Astrocyte (in vitro differentiated cells and primary cell): ENCODE data around the gene JAKMIP3. TPM values are rescaled to one million over a fixed set of nuclear protein-coding genes. Genes with fewer than 3 reads are reported as not detected.

Source experiments
- DNase-seq: peaks from one replicate; pipeline ENCODE4 v3.0.0-alpha.2; 2010; ENCODE audit warnings: low read depth
- FAIRE-seq: peaks from 2 replicates; lab custom pipeline; 2011; peaks lifted over from hg19 to GRCh38; lab: Jason Lieb, UNC
- H2AFZ ChIP-seq: 2 replicates; pipeline ENCODE4 v1.6.0; 2012; ENCODE audit warnings: low read depth, low read length, inconsistent platforms
- H3K27ac ChIP-seq: 2 replicates; pipeline ENCODE4 v1.5.1; 2011; ENCODE audit warnings: low read depth, low read length, inconsistent platforms
- H3K27me3 ChIP-seq: 2 replicates; pipeline ENCODE4 v1.6.0; 2011; ENCODE audit warnings: low read length, inconsistent platforms; ENCODE audit not compliant: insufficient read depth
- H3K36me3 ChIP-seq: 2 replicates; pipeline ENCODE4 v1.5.1; 2011; ENCODE audit warnings: low read length, inconsistent platforms; ENCODE audit not compliant: insufficient read depth
- H3K4me1 ChIP-seq: 2 replicates; pipeline ENCODE4 v1.5.1; 2011; ENCODE audit warnings: low read length, inconsistent platforms; ENCODE audit not compliant: insufficient read depth
- H3K4me2 ChIP-seq: 2 replicates; pipeline ENCODE4 v1.6.0; 2012; ENCODE audit warnings: low read length, inconsistent platforms
- H3K4me3 ChIP-seq: 2 replicates; pipeline ENCODE4 v1.5.1; 2011; ENCODE audit warnings: low read depth, mild to moderate bottlenecking, low read length, inconsistent platforms; ENCODE audit not compliant: insufficient read depth
- H3K79me2 ChIP-seq: 2 replicates; pipeline ENCODE4 v1.6.0; 2012; ENCODE audit warnings: mild to moderate bottlenecking, low read length, inconsistent platforms; ENCODE audit not compliant: insufficient read depth
- H3K9ac ChIP-seq: 2 replicates; pipeline ENCODE4 v1.6.0; 2012; ENCODE audit warnings: mild to moderate bottlenecking, low read length, inconsistent platforms
- H3K9me3 ChIP-seq: 2 replicates; pipeline ENCODE4 v1.5.1; 2012; ENCODE audit warnings: low read depth, mild to moderate bottlenecking, low read length, inconsistent platforms; ENCODE audit not compliant: insufficient read depth
- H4K20me1 ChIP-seq: 2 replicates; pipeline ENCODE4 v1.6.0; 2012; ENCODE audit warnings: low read length, inconsistent platforms; ENCODE audit not compliant: insufficient read depth
- H3K27ac Mint-ChIP-seq: one replicate; pipeline ENCODE4 v1.8.0; 2021; ENCODE audit warnings: mild to moderate bottlenecking, mixed read lengths; ENCODE audit not compliant: unreplicated experiment
- H3K27me3 Mint-ChIP-seq: one replicate; pipeline ENCODE4 v1.8.0; 2021; ENCODE audit warnings: low read depth, mixed read lengths; ENCODE audit not compliant: unreplicated experiment
- H3K36me3 Mint-ChIP-seq: one replicate; pipeline ENCODE4 v1.8.0; 2021; ENCODE audit warnings: low read depth, mixed read lengths; ENCODE audit not compliant: unreplicated experiment
- H3K4me1 Mint-ChIP-seq: one replicate; pipeline ENCODE4 v1.8.0; 2021; ENCODE audit warnings: low read depth, mixed read lengths; ENCODE audit not compliant: unreplicated experiment
- H3K4me3 Mint-ChIP-seq: one replicate; pipeline ENCODE4 v1.8.0; 2021; ENCODE audit warnings: mild to moderate bottlenecking, moderate library complexity, mixed read lengths; ENCODE audit not compliant: unreplicated experiment
- H3K9me3 Mint-ChIP-seq: one replicate; pipeline ENCODE4 v1.8.0; 2021; ENCODE audit warnings: mild to moderate bottlenecking, mixed read lengths; ENCODE audit not compliant: unreplicated experiment
- EZH2 ChIP-seq: IDR thresholded peaks from 2 replicates; pipeline ENCODE4 v1.6.1; 2012; ENCODE audit warnings: mild to moderate bottlenecking, low read length, inconsistent platforms; ENCODE audit not compliant: insufficient read depth
- total RNA-seq: library from RNA; stranded (reverse); gene quantifications from 2 replicates; pipeline ENCODE4 v1.2.1, GENCODE V29; 2021
- TF ChIP-seq, protein P1 (sequence below): IDR thresholded peaks from 2 replicates; pipeline ENCODE4 v1.5.1; 2011; ENCODE audit warnings: low read depth, mild to moderate bottlenecking, inconsistent platforms, low read length, moderate library complexity; ENCODE audit not compliant: insufficient read depth

Gene JAKMIP3
- total RNA-seq, 1 donor from 2014 or later = 0.54 TPM

DNA sequence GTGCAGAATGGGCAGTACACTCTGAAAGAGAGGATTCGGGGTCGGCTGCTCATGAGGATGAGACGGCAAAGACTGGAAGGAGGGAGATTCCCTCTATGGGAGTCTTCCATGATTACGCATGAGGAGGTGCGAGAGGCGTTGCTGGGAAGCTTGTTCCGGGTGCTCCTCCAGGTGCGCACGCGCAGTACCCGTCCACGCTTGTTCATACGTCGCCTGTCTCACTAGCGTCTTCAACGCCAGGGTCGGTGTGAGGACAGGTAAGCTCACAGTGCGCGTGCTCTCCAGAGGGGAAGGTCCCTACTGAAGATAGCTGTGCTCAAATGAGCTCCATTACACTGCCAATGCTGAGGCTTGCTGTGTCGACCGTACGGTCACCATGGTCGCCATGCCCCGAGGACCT lies 44.7 kb upstream of the JAKMIP3 start:
- Mint-ChIP-seq H3K4me3 (no peak overlapping the region), H3K4me1 (no peaks in the 10 kb centered on the region), H3K27me3 (peaks cover 40% of the 10 kb centered on the region), H3K36me3 (no peaks in the 10 kb centered on the region), H3K9me3 (peaks cover 1% of the 10 kb centered on the region), H3K27ac (no peak overlapping the region)
- H3K27me3 ChIP-seq = peaks cover 9% of the 10 kb centered on the region
- no peak overlapping the region for H2AFZ ChIP-seq
- H3K4me2 ChIP-seq = no peak overlapping the region
- H3K27ac ChIP-seq = no peak overlapping the region
- H3K4me1 ChIP-seq = no peaks in the 10 kb centered on the region
- no peaks in the 10 kb centered on the region for H4K20me1 ChIP-seq
- H3K9ac ChIP-seq = no peak overlapping the region
- H3K9me3 ChIP-seq = no peaks in the 10 kb centered on the region
- no peak for TF ChIP-seq EZH2
- TF ChIP-seq, protein P1, sequence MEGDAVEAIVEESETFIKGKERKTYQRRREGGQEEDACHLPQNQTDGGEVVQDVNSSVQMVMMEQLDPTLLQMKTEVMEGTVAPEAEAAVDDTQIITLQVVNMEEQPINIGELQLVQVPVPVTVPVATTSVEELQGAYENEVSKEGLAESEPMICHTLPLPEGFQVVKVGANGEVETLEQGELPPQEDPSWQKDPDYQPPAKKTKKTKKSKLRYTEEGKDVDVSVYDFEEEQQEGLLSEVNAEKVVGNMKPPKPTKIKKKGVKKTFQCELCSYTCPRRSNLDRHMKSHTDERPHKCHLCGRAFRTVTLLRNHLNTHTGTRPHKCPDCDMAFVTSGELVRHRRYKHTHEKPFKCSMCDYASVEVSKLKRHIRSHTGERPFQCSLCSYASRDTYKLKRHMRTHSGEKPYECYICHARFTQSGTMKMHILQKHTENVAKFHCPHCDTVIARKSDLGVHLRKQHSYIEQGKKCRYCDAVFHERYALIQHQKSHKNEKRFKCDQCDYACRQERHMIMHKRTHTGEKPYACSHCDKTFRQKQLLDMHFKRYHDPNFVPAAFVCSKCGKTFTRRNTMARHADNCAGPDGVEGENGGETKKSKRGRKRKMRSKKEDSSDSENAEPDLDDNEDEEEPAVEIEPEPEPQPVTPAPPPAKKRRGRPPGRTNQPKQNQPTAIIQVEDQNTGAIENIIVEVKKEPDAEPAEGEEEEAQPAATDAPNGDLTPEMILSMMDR = no peak
- no peaks in the 10 kb centered on the region for H3K79me2 ChIP-seq
- FAIRE-seq = no peak
- no peaks in the 10 kb centered on the region for H3K36me3 ChIP-seq
- no peak overlapping the region for H3K4me3 ChIP-seq
- DNase-seq = no peak

DNA sequence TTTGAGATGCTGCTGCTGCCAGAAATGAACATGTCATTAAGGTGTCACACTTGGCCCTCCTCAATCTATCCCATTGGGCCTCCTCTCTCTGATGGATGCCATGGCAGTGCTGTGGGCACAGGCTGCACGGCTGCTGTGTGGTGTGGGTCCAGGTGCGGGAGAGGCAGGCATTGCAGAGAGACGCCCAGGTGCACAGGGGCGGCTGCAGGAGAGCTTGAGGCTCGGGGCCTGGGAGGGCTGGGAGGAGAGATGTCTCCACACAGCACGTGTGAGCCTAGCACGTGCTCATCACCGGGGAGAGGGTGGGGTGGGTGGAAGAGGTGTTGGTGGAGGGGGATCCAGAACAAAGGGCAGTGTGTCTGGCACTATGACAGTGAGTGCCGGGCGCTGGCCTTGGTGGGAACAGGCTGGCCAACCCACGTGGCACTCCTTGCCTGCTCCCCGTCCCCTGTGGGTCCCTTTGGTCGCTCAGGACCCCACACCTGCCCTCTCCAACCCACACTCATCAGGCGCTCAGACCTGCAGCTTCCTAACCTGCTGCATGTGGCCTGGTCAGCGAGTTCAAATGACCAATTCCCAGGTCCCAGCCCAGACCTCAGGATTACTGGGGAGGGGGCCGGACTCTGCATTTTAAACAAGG lies 44.1 kb upstream of the JAKMIP3 start:
- TF ChIP-seq, protein P1 = no peak
- no peak for TF ChIP-seq EZH2
- Histone ChIP-seq H3K4me1 (no peaks in the 10 kb centered on the region), H3K4me3 (no peak overlapping the region), H3K9ac (no peak overlapping the region), H4K20me1 (no peaks in the 10 kb centered on the region), H3K27me3 (peaks cover 9% of the 10 kb centered on the region), H3K79me2 (no peaks in the 10 kb centered on the region), H3K36me3 (no peaks in the 10 kb centered on the region), H3K4me2 (no peak overlapping the region), H2AFZ (no peak overlapping the region), H3K9me3 (no peaks in the 10 kb centered on the region), H3K27ac (no peak overlapping the region)
- Mint-ChIP-seq H3K36me3 (no peaks in the 10 kb centered on the region), H3K27ac (no peak overlapping the region), H3K9me3 (peaks cover 1% of the 10 kb centered on the region), H3K4me1 (no peaks in the 10 kb centered on the region), H3K4me3 (no peak overlapping the region), H3K27me3 (peaks cover 37% of the 10 kb centered on the region)
- FAIRE-seq (no peak), DNase-seq (no peak)

DNA sequence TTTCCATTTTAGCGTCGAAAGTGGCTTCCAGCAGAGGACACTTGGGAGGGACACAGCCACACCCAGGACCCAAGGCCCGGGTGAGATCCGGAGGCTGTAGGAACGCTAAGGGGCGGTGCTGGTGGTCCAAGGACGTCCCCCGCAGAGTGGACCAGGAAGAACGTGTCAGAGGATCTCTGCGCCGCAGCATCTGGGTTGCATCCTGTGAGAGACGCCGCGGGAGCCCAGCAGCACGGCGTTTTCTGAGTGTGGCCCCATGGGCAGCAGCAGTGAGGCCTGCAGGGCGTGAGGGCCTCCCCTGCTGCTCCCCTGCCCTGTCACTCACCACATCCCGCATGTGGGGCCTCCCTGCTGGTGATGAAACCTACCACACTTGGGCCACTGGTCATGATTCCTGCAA lies 43.5 kb upstream of the JAKMIP3 start:
- Histone ChIP-seq H3K79me2 (no peaks in the 10 kb centered on the region), H3K4me3 (no peak overlapping the region), H3K27ac (no peak overlapping the region), H4K20me1 (no peaks in the 10 kb centered on the region), H3K4me1 (no peaks in the 10 kb centered on the region), H2AFZ (no peak overlapping the region), H3K9ac (no peak overlapping the region), H3K27me3 (peaks cover 6% of the 10 kb centered on the region), H3K36me3 (no peaks in the 10 kb centered on the region), H3K9me3 (no peaks in the 10 kb centered on the region), H3K4me2 (no peak overlapping the region)
- no peak overlapping the region for H3K27ac Mint-ChIP-seq
- peaks cover 5% of the 10 kb centered on the region for H3K4me1 Mint-ChIP-seq
- no peak for FAIRE-seq
- H3K27me3 Mint-ChIP-seq = peaks cover 37% of the 10 kb centered on the region
- no peaks in the 10 kb centered on the region for H3K36me3 Mint-ChIP-seq
- peaks cover under 1% of the 10 kb centered on the region for H3K9me3 Mint-ChIP-seq
- DNase-seq = no peak
- no peak overlapping the region for H3K4me3 Mint-ChIP-seq
- TF ChIP-seq, protein P1 = no peak
- TF ChIP-seq EZH2 = no peak
